DMS153 (cell line): ENCODE results near the gene ANKRD24.
"Not testable (repeated sequence)": the region's sequence is repeated elsewhere in the genome, so short reads cannot be mapped to it uniquely, and the experiment has no call there.

Experiments used
- DNase-seq: peaks from one replicate; lab custom pipeline; 2025; lab: John Stamatoyannopoulos, UW

Gene ANKRD24

GRCh38 chr19:4173479-4174212, 8.8 kb upstream of the ANKRD24 start:
- DNase-seq = no peak

GRCh38 chr19:4174213-4174894, 8.1 kb upstream of the ANKRD24 start:
- no peak for DNase-seq

DNA sequence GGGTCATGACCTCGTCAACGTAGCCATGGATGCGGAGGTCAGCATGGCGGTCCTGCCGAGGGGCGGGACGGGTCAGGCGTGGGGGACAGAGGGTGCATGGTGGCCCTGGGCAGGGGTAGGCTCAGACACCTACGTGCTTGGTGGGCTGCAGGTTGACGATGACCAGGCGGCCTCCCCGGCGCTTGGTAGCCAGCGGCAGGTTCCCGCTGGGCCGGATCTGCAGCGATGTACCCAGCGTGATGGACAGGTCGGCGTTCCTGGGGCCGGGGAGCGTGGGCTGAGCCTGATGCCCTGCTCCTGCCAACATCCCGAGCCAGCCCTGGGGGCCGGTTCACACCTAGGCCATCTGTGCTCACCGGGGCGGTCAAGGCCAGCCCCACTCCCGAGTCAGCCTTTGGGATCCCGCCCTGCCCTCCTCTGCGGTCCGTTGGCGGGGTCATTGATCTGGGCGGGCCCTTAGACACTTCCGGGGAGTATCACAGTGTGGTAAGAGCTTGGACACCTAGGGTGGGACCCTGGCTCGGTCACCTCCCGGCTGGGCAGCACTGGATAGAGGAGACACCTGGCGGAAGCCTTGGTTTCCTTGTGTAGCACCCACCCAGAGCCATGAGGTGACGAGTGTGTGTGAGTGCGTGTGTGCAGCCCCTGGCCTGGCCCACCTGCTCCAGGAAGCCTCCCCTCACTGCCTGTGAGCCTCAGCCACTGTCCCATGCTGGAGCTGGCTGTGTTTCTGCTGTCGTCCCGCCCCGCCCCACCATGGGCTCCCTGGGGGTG, 7.4 kb upstream of the ANKRD24 start:
- no peak for DNase-seq

DNA sequence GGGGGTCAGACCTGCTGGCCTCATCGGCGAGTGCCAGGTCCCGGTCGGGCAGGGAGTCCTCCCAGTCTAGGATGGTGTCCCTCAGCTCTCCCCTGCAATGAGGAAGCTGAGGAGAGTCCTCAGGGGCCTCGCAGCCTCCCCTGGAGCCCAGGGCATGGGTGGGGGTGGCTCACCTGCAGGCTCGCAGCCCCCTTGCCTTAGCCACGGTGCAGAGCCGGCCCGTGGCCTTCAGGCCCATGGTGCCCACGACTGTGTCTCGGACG, 6.9 kb upstream of the ANKRD24 start:
- no peak for DNase-seq

GRCh38 chr19:4177146-4177545, 5.3 kb upstream of the ANKRD24 start:
- no peak for DNase-seq

- no peak for DNase-seq
Measured at GRCh38 chr19:4178990-4179389, 3.5 kb upstream of the ANKRD24 start.

GRCh38 chr19:4181053-4181508, 1.4 kb upstream of the ANKRD24 start:
- no peak for DNase-seq

- peak; percentile 39 for DNase-seq
Measured at GRCh38 chr19:4183967-4184717, 1.7 kb downstream of the ANKRD24 start.

- DNase-seq = no peak
Measured at GRCh38 chr19:4184718-4185352, 2.3 kb downstream of the ANKRD24 start.

DNA sequence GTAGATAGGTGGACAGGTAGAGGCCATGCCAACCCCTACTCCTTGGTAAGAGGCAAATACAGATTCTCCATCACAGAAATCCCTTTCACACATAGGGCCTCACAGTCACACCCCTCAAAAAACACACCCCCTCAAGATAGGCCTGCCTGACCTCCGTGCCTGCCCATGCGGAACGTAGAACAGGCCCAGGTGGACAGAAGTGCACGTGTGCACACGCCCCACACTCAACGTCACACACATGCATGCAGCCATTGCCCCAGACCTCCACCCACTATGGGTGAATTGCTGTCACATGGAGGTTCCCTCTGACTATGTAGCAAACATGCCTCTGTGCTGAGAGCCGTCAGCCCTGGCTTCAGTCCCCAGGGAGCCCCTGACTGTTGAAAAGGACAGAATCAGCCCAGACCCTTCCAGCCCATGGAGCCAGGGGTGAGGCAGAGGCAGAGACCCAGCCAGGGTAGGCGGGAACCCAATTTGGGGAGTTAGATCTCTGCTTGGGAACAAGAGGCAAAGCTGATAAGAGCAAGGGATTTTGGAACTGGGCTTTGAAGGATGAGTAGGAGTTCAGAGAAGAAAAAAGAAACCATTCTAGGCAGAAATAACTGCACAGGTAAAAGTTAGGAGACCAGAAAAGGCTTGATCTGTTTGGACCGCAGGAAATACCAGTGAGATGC, 3.1 kb downstream of the ANKRD24 start:
- no peak for DNase-seq

DNA sequence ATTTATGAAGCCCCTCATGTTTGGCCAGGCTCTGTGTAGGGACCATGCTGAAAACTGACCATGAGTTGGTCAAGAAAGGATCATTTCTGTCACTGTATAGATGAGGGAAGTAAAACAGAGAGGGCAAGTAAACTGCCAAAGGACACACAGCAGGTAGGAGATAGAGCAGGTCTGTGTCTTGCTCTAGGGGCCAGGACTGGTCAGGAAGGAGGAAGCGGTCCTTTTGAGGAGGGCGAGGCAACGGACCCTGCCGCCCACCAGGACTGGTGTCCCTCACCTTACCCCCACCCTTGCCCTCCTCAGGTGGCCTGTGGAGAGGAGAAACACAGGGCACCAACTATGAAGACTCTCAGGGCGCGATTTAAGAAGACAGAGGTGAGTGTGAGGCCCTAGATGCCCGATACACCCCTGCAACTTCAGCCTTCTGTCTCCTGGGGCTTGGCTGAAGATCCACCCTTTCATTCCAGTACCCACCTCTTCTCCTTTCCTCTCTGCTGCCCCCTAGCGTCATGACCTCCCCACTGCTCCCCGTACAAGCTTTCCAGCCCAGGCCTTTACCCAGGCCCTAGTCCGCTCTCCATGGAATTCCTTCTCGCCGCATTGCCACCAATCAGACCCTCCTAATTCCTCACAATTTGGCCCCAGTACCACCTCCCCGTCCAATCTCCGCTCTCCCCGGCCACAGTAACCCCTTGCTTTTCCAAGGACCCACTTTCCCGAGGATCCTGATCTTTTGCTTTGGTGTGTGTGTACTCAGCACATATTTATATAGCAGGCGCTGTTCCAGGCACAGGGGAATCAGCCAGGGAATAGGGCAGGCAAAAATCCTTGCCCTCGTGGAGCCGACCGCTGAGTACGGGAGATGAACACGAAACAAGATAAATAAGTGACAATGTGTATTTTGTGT, 3.9 kb downstream of the ANKRD24 start:
- peak; percentile 27 for DNase-seq

DNA sequence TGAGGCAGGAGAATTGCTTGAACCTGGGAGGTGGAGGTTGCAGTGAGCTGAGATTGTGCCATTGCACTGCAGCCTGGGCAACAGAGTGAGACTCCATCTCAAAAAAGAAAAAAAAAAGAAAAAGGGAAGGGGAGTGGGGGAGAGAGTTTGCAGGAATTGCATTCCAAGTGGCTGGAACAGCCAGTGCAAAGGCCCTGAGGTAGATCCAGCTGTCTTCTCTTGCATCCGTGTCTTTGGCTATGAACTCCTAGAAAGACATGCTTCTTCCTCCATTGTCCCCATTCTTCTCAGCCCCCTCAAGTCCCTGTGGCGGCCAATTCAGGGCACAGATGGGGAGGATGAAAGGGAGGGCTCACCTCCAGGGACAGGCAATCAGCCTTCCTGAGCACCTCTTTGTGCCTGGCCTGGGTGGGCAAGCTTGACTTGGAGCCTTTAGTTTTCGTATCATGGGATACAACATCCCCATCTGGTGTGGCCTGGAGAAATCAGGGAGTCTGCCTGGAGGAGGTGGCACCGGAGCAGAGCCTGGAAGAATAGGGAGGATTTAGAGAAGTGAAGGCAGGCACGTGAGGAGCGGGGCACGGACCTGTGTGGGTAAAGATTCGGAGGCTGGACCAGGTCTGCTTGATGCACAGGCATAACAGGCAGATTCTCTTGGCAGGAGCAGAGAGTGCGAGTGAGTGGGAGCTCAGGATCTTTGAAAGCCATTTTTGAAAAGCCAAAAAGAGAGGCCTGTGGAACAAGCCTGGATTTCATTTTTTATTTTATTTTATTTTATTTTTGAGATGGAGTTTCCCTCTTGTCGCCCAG, 5.0 kb downstream of the ANKRD24 start:
- DNase-seq = no peak

DNA sequence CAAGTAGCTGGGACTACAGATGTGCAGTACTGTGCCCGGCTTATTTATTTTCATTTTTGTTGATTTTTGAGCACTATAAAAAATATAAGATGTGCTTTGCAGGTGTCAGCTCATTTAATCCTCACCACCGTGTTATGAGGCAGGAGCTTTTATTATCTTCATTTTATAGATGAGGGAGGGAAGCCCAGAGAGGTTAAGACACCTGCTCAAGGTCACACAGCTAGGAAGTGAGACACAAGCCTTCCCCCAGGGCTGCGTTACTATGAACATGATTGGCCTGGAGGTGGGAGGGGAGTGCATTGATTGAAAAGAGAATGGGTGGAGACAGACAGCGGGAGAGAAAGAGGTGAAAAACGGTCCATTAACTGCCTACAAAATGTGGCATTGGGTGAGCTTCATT, 7.2 kb downstream of the ANKRD24 start:
- DNase-seq = no peak

DNA sequence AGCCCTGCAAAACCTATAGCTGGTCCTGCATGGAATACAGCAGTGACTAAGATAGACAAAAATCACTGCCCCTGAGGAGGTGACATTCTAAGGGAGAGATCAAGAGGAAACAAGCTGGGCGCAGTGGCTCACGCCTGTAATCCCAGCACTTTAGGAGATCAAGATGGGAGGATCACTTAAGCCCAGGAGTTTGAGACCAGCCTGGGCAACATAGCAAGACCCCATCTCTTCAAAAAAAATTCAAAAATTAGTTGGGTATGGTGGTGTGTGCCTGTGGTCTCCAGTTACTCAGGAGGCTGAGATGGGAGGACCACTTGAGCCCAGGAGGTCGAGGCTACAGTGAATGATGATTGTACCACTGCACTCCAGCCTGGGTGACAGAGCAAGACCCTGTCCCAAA, 10.0 kb downstream of the ANKRD24 start:
- not testable (repeated sequence) for DNase-seq

DNA sequence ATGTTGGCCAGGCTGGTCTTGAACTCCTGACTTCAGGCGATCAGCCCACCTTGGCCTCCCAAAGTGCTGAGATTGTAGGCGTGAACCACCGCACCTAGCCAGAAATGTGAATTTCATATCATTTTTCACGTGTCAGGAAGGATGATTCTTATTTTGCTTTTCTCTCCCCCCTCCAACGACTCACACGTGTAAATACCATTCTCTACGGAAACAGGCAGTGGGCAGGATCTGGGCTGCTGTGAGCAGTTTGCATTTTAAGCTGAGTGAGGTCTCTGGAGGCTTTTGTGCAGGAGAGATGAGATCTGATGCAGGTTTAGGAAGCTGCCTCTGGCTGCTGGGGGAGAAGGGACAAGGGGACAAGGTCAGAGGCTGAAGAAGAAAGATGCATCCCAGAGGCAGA, 11.9 kb downstream of the ANKRD24 start:
- no peak for DNase-seq

GRCh38 chr19:4196009-4196408, 13.5 kb downstream of the ANKRD24 start:
- DNase-seq = no peak

DNA sequence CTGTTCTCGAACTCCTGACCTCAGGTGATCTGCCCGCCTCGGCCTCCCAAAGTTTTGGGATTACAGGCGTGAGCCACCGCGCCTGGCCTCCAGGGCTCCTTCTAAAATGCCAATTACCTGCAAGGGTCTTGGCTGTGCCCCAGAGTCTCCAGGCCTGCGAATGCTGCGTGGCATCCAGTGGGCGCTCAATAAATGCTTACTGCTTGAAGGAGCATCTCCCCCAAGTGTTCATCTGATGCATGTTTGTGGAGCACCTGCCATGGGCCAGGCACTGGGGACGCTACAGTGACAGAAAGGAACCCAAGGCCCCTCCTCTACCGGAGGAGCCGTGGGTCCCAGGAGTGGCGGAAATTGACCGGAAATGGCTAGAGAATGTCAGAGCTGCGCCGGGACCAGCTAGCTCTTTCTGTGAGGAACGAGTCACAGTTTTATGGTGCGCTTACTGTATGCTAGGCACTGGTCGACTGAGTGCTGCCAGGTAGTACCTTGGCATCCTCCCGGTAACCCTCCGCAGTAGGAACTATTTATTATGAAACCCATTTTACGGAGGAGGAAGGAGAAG, 14.2 kb downstream of the ANKRD24 start:
- DNase-seq = no peak

GRCh38 chr19:4197228-4197624, 14.7 kb downstream of the ANKRD24 start:
- DNase-seq = no peak
